Neural progenitor cell (in vitro differentiated cells): ENCODE measurements around the gene SRXN1.

ENCODE experiments used
- EZH2 ChIP-seq: fragments of 200-600 bp; sonication (generic); IDR thresholded peaks from 2 replicates; pipeline ENCODE4 v1.6.1; 2017; ENCODE audit warnings: antibody characterized with exemption, mild to moderate bottlenecking, moderate library complexity
- EZH2phosphoT487 ChIP-seq: fragments of 200-600 bp; sonication (generic); IDR thresholded peaks from 2 replicates; pipeline ENCODE4 v1.6.1; 2017; ENCODE audit warnings: antibody characterized with exemption
- TF ChIP-seq, protein P1 (sequence below): fragments of 200-600 bp; sonication (generic); IDR thresholded peaks from 2 replicates; pipeline ENCODE4 v1.5.1; 2017; ENCODE audit warnings: antibody characterized with exemption, mild to moderate bottlenecking

DNA sequence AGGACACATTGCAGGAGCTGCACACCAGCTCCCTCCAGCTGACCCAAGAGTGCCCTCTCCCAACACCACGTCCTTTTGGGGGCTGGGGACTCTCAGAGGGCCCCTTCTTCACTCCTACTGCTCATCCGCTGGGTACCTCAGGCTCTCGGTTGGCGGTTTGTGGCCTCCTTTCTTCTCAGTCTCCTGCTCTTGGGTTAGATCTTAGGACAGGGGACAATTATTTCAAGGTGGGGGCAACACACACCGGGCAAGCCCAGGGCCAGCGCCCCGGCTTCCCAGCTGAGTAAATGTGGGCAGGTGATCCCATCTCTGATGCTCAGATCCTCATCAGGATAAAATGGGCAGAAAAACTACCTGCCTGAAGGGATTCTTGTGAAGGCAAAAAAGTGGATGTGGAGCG, 44.0 kb downstream of the SRXN1 start:
- TF ChIP-seq, protein P1, sequence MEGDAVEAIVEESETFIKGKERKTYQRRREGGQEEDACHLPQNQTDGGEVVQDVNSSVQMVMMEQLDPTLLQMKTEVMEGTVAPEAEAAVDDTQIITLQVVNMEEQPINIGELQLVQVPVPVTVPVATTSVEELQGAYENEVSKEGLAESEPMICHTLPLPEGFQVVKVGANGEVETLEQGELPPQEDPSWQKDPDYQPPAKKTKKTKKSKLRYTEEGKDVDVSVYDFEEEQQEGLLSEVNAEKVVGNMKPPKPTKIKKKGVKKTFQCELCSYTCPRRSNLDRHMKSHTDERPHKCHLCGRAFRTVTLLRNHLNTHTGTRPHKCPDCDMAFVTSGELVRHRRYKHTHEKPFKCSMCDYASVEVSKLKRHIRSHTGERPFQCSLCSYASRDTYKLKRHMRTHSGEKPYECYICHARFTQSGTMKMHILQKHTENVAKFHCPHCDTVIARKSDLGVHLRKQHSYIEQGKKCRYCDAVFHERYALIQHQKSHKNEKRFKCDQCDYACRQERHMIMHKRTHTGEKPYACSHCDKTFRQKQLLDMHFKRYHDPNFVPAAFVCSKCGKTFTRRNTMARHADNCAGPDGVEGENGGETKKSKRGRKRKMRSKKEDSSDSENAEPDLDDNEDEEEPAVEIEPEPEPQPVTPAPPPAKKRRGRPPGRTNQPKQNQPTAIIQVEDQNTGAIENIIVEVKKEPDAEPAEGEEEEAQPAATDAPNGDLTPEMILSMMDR, result no peak
- no peak for TF ChIP-seq EZH2
- no peak for TF ChIP-seq EZH2phosphoT487
